NCI-H1105 (cell line): ENCODE data around the gene MAGI2.

Experiments used
- DNase-seq: peaks from one replicate; lab custom pipeline; 2025; lab: John Stamatoyannopoulos, UW

Gene MAGI2

DNA sequence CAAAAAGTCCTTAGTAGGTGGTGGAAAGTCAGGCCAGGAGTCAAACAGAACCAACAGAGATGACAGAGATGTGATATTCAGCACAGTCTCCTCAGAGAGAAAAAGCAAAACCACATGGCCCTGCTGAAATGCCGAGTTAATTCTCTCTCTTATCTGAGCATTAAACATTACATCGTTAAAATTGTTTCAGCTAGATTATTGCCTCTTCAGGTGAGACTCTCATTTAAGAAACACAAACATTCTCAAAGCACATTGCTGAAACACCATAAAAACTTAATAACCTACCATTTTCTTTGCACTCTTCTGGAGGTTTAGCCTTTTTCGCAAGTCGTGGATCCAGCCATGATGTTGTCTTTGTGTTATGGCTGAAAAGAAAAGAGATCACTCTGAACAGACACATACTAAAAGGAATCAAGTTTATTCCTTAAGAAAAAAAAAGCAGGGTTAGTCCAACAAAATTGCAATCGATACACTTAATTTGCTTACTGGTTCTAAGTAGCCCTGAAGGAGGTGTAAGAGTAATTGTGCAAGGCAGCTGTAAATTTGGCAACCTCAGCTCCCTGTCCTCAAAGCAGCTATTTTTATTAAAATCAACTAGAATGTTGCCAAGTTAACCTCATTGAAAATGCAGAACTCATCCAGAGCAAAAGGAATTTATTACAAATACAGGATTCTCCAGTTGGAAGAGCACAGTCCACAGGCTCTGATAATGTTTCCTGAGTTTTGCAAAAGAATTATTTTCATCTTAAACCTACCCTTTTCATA, 963.8 kb downstream of the MAGI2 start:
- no peak for DNase-seq

GRCh38 chr7:78487464-78487863, 966.0 kb downstream of the MAGI2 start:
- no peak for DNase-seq

- no peak for DNase-seq
Measured at GRCh38 chr7:78479348-78479747, 974.1 kb downstream of the MAGI2 start.

DNA sequence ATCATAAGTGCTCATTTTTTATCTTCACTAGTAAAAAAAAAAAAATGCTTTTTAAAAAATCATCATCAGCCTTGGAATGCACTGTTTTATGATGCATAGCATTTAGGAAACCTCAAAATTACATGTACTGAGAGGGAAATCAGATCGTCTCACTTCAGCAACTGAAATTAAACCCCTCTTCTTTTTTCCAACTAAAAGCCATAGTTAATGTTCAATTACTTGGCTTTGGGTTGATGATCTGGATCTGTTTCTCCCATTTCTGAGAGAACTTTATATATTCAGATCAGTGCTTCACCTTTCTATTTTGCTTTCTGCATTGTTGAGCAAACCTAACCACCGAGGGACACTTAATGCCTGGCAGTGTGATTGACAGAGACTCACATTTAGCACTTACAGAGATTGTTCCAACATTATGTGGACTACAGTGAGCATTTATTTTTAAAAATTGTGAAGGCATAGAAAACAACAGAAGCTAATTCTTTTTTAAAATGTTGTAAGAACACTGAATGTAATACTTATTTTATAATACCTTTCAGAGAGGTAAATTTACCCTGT, 976.5 kb downstream of the MAGI2 start:
- no peak for DNase-seq

DNA sequence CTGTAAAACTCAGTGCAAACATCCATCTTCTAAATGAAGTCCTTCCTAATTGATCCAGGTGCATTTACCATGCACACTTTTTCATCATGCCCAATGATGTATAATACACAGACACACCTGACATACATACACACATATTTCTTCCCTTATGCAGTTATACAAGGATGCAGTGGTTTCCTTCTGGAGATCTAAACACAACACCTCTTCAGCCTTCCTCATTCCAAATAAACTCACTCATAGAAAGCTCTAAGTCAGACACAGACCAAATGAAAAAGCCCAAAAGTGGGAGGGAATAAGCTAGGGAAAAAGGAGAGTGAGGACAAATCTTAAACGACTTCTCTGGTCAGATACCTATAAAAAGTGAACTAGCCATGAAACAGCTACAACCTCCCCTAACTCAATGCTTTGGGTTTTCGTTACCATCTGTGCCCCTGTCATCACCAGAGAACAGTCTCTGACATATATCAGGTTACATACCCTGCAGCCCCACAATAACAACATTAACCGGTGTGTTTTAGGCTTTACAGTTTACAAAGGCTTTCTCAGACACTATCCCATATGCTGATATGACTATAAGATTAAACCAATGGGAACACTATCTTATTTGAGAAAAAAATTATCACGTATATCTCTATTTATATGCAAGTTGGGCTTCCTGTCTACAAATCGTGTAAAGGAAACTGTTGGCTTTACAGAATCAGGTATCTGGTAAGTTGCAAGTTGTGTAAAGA, 979.7 kb downstream of the MAGI2 start:
- no peak for DNase-seq

GRCh38 chr7:78473021-78473420, 980.4 kb downstream of the MAGI2 start:
- no peak for DNase-seq

DNA sequence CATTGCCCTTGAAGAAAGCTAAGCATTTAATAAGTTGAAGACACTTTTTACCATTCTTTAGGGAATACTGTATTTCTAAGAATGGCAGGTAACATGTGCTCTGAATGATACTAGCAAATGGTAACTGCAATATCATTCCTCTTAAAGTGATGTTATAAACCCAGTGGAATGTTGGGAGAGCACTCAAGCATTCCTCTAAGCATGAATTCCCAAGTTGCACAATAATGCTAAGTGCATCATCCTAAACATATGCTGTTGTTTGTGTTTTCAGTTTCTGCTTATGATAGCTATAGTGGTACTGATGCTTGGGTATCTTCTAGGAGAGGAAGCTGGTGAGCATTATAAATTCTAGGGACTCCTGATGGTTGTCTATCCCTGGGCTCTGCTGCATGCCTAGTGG, 980.9 kb downstream of the MAGI2 start:
- no peak for DNase-seq

GRCh38 chr7:78465894-78466293, 987.6 kb downstream of the MAGI2 start:
- DNase-seq: no peak

DNA sequence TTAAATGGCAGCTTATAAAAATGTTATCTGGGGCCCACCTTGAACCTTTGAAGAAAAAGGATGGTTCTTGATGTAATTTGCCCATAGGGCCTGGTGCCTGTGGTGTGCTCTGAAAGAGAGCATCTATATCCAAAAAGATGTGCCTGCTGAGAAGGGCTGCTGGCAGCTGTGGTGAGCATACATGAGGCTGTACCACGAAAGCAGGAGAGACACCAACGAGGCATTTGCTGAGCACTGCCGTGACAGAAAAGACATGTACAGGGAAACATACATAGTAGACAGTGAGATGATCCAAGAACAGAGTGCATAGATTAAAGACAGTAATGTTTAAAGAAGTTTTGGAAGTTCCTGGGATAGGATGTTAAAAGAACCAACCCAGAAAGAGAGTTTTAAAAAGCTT, 990.4 kb downstream of the MAGI2 start:
- DNase-seq: no peak

DNA sequence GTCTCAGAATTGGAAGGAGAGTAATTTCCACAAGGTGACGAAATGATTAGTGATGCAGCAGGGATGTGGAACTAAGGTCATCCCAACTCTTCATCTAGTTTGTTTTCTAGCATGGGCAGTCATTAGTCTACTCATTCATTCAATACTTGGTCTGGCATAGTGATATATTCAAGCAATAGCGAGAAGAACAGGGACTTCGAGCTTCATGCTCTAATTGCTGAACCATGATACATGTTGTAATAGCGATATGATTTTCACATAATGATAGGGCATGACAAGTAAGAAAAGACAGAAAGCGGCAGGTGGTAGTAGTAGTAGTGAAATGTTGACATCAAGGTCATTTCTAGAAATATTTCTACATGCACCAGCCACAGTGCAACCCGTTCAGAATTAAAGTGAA, 1002.8 kb downstream of the MAGI2 start:
- no peak for DNase-seq

DNA sequence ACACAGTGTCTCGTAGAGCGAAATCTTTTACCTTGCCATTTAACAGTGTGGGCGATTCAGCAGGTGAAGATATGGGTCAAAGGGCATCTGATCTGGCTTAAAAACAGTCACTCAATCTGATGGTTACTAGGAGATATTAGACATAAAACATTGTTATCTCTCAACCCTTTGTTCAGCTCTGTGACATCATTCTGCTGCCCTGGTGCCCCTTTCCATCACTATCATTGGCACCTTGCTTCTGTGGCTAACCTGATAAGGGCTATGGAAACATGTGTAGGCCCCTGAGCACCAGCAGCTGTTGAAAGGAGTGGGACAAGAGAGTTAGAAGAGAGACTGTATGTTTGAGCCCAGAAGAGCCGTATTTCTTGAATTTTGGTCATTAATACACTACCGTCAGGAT, 1004.6 kb downstream of the MAGI2 start:
- DNase-seq: no peak

- no peak for DNase-seq
Measured at GRCh38 chr7:78444267-78444666, 1009.2 kb downstream of the MAGI2 start.

- no peak for DNase-seq
Measured at GRCh38 chr7:78443811-78444210, 1009.7 kb downstream of the MAGI2 start.

DNA sequence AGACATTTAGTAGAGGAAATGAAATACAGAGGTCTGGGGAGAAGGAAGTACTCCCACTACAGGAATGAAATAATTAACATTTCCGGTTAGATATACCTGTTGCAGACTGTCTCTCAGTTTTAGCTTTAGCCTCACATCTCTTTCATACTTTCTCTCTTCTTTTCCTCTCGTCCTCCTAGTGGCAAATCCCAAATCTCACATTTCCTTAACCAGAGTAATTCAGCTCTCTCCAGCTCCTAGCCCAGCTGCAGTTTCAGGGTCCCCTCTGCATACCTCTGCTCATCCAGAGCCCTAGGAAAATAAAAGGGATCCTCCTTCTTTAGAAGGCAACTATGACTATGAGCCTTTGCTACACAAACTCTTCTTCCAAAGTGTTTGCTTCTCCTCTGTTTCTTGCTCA, 1011.7 kb downstream of the MAGI2 start:
- no peak for DNase-seq

DNA sequence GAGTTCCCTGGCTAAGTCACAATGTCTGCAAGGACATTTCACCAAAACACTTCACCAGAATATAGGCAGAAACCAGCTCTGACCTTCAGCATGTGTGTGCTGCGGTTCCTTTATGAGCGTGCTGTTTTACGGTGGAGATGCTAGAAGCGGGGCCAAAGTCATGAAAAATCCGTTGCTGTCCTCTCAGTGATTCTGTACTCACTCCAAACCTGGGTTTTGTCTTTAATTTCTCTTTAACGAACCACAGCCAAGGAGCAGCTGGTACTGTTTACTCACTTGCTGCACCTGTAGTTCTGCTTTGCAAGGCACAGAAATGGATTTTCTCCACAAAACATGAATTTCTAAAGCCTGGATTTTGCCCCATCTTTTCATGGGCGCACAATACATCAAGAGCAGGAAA, 1015.0 kb downstream of the MAGI2 start:
- DNase-seq: no peak

DNA sequence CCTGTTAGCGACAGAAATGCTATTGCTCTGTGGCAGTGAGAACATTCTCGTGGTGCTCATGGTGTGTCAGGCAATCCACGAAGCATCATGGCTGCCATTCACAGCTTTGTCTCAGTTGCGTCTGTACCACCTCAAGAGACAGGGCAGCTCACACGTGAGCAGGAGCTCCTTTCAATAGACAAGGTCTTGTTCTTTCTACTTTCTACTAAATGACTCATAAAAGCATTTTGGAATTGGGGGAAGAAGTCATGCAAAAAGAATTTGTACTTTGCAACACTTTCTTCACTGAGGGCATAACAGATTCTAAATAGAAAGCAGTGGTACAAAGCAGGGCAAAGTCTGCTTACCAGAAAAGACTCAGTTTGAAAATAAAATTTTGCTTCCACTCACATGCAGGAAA, 1016.3 kb downstream of the MAGI2 start:
- no peak for DNase-seq

- no peak for DNase-seq
Measured at GRCh38 chr7:78435355-78435754, 1018.1 kb downstream of the MAGI2 start.

DNA sequence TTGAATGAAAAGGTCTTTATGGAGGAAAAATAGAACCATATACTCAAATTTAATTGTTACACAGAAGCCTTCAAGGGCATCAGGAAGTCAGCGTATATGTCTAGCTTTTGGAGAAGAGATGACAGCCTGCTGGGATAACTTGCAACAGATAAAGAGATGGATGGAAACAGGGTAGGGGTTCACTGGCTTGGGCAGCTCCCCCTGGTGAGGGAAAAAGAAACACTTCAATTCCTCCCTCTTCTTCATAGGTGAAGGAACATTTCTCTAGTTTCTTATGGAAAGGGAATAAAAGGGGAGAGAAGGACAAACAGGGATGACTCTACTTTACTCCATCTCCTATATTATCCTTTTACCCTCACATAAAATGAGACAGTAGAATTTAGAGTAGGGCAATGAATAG, 1019.2 kb downstream of the MAGI2 start:
- DNase-seq: no peak

GRCh38 chr7:78433421-78433820, 1020.0 kb downstream of the MAGI2 start:
- no peak for DNase-seq

DNA sequence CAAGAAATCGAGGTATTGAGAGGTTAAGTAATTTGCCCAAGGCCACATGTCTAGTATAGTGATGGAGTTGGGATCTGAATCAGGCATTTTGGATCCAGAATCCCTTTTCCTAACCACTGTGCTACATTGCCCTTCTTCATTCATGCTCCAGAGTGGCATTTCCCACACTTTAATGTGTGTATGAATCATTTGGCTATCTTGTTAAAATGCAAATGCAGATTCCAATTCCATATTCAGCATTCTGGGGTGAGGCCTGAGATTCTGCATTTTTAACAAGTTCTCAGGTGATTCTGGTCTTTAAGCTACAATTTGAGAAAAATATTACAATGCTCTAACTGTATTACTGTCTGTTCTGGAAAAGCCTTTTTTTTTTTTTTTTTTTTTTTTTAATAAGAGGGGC, 1023.6 kb downstream of the MAGI2 start:
- no peak for DNase-seq

GRCh38 chr7:78427209-78427608, 1026.3 kb downstream of the MAGI2 start:
- no peak for DNase-seq

- no peak for DNase-seq
Measured at GRCh38 chr7:78420001-78420400, 1033.5 kb downstream of the MAGI2 start.

GRCh38 chr7:78417180-78417853, 1036.2 kb downstream of the MAGI2 start:
- no peak for DNase-seq
